Naive thymus-derived CD4-positive, alpha-beta T cell (primary cell): ENCODE results near the gene DEPDC5. TPM values are rescaled to one million over a fixed set of nuclear protein-coding genes. Genes with fewer than 3 reads are reported as not detected.

Source experiments
- ATAC-seq: fragments of 150-1000 bp; cut with Tn5 transposase; 2 replicates; pipeline ENCODE4 v1.10.0; 2021; ENCODE audit warnings: mild to moderate bottlenecking, moderate library complexity
- CTCF ChIA-PET: fragments of 350-600 bp; sonication (Branson Sonifier 250); formaldehyde crosslinking; loops from one replicate; lab custom pipeline; 2021; ENCODE audit warnings: antibody characterized with exemption; lab: Charles Lee
- POLR2A ChIA-PET: fragments of 350-600 bp; sonication (Branson Sonifier 250); formaldehyde crosslinking; loops from one replicate; lab custom pipeline; 2021; ENCODE audit warnings: antibody characterized with exemption, inconsistent platforms; lab: Charles Lee
- DNase-seq, 9 donors: peaks; one replicate each; pipeline versions ENCODE4 v3.0.0 to v3.0.0-alpha.2; 2020 to 2022; ENCODE audit warnings: mixed read lengths in 1 of 9
- H3K27ac ChIP-seq: one replicate; pipeline ENCODE4 v1.7.0; 2013; ENCODE audit warnings: mild to moderate bottlenecking, low read depth, low read length, moderate library complexity
- H3K27me3 ChIP-seq, 2 donors: one replicate each; pipeline ENCODE4 v1.7.0; 2013; ENCODE audit warnings: low read length in 2 of 2, mild to moderate bottlenecking in 2 of 2, moderate library complexity in 2 of 2; ENCODE audit not compliant: control insufficient read depth in 2 of 2, insufficient read depth in 2 of 2
- H3K36me3 ChIP-seq, 3 experiments: 1 replicate in 2 of 3; 2 replicates in 1 of 3; pipeline ENCODE4 v1.7.0; 2013; ENCODE audit warnings: low read length in 3 of 3, mild to moderate bottlenecking in 3 of 3, moderate library complexity in 1 of 3; ENCODE audit not compliant: insufficient read depth in 3 of 3, control insufficient read depth in 2 of 3
- H3K4me1 ChIP-seq, 2 donors: one replicate each; pipeline ENCODE4 v1.7.0; 2013; ENCODE audit warnings: low read length in 2 of 2, mild to moderate bottlenecking in 2 of 2, moderate library complexity in 1 of 2; ENCODE audit not compliant: control insufficient read depth in 2 of 2, insufficient read depth in 2 of 2
- H3K4me3 ChIP-seq: 2 replicates; pipeline ENCODE4 v1.7.0; 2013; ENCODE audit warnings: mild to moderate bottlenecking, low read length
- H3K9me3 ChIP-seq, 3 experiments: 1 replicate in 2 of 3; 2 replicates in 1 of 3; pipeline ENCODE4 v1.7.0; 2013; ENCODE audit warnings: low read length in 3 of 3; ENCODE audit not compliant: control insufficient read depth in 2 of 3
- H3K27ac Mint-ChIP-seq, 9 donors: one replicate each; pipeline ENCODE4 v1.8.0; 2020 to 2022; ENCODE audit warnings: mixed read lengths in 9 of 9, mild to moderate bottlenecking in 8 of 9, moderate library complexity in 5 of 9, inconsistent platforms in 2 of 9
- H3K27me3 Mint-ChIP-seq, 5 donors: one replicate each; pipeline ENCODE4 v1.8.0; 2021 to 2022; ENCODE audit warnings: mixed read lengths in 5 of 5, mild to moderate bottlenecking in 1 of 5
- H3K36me3 Mint-ChIP-seq, 5 donors: one replicate each; pipeline ENCODE4 v1.8.0; 2020 to 2022; ENCODE audit warnings: mixed read lengths in 5 of 5, mild to moderate bottlenecking in 3 of 5, inconsistent platforms in 1 of 5
- H3K4me1 Mint-ChIP-seq, 7 donors: one replicate each; pipeline ENCODE4 v1.8.0; 2020 to 2022; ENCODE audit warnings: mixed read lengths in 7 of 7, mild to moderate bottlenecking in 3 of 7, inconsistent platforms in 1 of 7
- H3K4me3 Mint-ChIP-seq, 10 donors: one replicate each; pipeline ENCODE4 v1.8.0; 2020 to 2022; ENCODE audit warnings: mild to moderate bottlenecking in 10 of 10, mixed read lengths in 10 of 10, moderate library complexity in 6 of 10, inconsistent platforms in 2 of 10
- H3K9me3 Mint-ChIP-seq, 11 donors: one replicate each; pipeline ENCODE4 v1.8.0; 2020 to 2022; ENCODE audit warnings: mixed read lengths in 11 of 11, mild to moderate bottlenecking in 4 of 11, inconsistent platforms in 1 of 11, moderate library complexity in 1 of 11
- intact Hi-C, 2 donors: fragments of 100-400 bp; cut with micrococcal nuclease; formaldehyde crosslinking; loops; one replicate each; pipeline ENCODE4 v1.15.1; 2023
- polyA plus RNA-seq, 2 donors: library from polyadenylated mRNA; unstranded; fragments of 300-500 nt; fragmentation: Illumina TruSeq; gene quantifications; one replicate each; pipeline ENCODE4 v1.2.3, GENCODE V29; 2021
- total RNA-seq, 6 experiments: library from RNA in 5 of 6; stranded (reverse) in 5 of 6; gene quantifications; 1 replicate in 5 of 6; 2 replicates in 1 of 6; pipeline ENCODE4 v1.2.3 and lab custom pipeline; 2021 to 2026

DEPDC5 gene
- total and polyA plus RNA-seq, 7 experiments from 2014 or later, result 5.7 to 54.1 (median 43.8) TPM

GRCh38 chr22:31822523-31822922 is 68.7 kb downstream of the DEPDC5 start:
- ATAC-seq (no peak), DNase-seq (no peak)
- H3K4me1 Mint-ChIP-seq, result peaks cover 0 to 9% (median 0%) of the 10 kb centered on the region in 7 donors
- Histone ChIP-seq H3K27ac (no peak overlapping the region), H3K9me3 (no peaks in the 10 kb centered on the region), H3K4me3 (no peak overlapping the region), H3K4me1 (no peaks in the 10 kb centered on the region), H3K27me3 (no peaks in the 10 kb centered on the region), H3K36me3 (peaks cover 12 to 79% (median 28%) of the 10 kb centered on the region in 3 experiments)
- no peak overlapping the region for H3K4me3 Mint-ChIP-seq
- no peaks in the 10 kb centered on the region for H3K9me3 Mint-ChIP-seq
- peaks cover 22 to 64% (median 43%) of the 10 kb centered on the region in 5 donors for H3K36me3 Mint-ChIP-seq
- CTCF ChIA-PET, result no interaction called here
- no peaks in the 10 kb centered on the region for H3K27me3 Mint-ChIP-seq
- intact Hi-C loops, result no loop called here
- no peak overlapping the region for H3K27ac Mint-ChIP-seq
- POLR2A ChIA-PET, result no interaction called here

DNA sequence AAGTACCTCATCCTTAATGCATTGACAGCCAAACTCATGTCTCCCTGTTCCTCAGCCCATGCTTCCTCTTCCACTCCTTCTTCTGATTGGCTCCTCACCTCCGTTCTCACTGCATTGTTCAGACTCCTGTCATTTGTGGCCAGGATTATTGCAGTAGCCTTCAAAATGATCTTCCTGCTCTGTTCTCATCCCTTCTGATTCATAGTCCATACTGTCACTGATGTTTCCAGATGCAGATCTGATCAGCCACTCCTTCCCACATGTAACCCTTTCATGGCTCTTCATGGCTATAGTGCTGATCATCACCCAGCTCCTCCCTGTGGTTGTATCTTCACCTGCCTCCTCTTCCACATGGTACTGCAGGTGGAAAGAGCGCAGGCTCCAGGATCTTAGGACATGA is 71.7 kb downstream of the DEPDC5 start:
- Mint-ChIP-seq H3K4me1 (peaks cover 0 to 18% (median 0%) of the 10 kb centered on the region in 7 donors), H3K4me3 (no peak overlapping the region), H3K27ac (peak overlapping the region in 3 of 9 donors; percentile 32 to 58 (median 45)), H3K36me3 (peaks cover 18 to 59% (median 42%) of the 10 kb centered on the region in 5 donors), H3K27me3 (no peaks in the 10 kb centered on the region), H3K9me3 (peaks cover 0 to 1% (median 0%) of the 10 kb centered on the region in 11 donors)
- DNase-seq (no peak), ATAC-seq (no peak)
- Histone ChIP-seq H3K27ac (no peak overlapping the region), H3K9me3 (no peaks in the 10 kb centered on the region), H3K4me1 (no peaks in the 10 kb centered on the region), H3K36me3 (peaks cover 0 to 67% (median 20%) of the 10 kb centered on the region in 3 experiments), H3K27me3 (no peaks in the 10 kb centered on the region), H3K4me3 (no peak overlapping the region)
- ChIA-PET CTCF (interaction anchor here (0.7 kb wide), 1 partner anchor 125 kb away, joined by 3 read pairs; no protein-coding TSS in a partner anchor), POLR2A (interaction anchor here (0.6 to 0.7 kb wide), 2 partner anchors 20 to 464 kb away, joined by 3 to 4 read pairs; no protein-coding TSS in a partner anchor)
- intact Hi-C loops, result no loop called here

- Mint-ChIP-seq H3K9me3 (peaks cover 0 to 1% (median 0%) of the 10 kb centered on the region in 11 donors), H3K4me1 (peaks cover 0 to 25% (median 0%) of the 10 kb centered on the region in 7 donors), H3K27me3 (no peaks in the 10 kb centered on the region), H3K36me3 (peaks cover 9 to 50% (median 35%) of the 10 kb centered on the region in 5 donors), H3K27ac (peak overlapping the region in 1 of 9 donors; percentile 63), H3K4me3 (no peak overlapping the region)
- no peak overlapping the region for H3K4me3 ChIP-seq
- ChIA-PET POLR2A (no interaction called here), CTCF (interaction anchor here (0.6 kb wide), 1 partner anchor 155 kb away, joined by 4 read pairs; no protein-coding TSS in a partner anchor)
- H3K9me3 ChIP-seq, result no peaks in the 10 kb centered on the region
- no peak for DNase-seq
- no peaks in the 10 kb centered on the region for H3K27me3 ChIP-seq
- no peak overlapping the region for H3K27ac ChIP-seq
- intact Hi-C loops, result no loop called here
- no peak for ATAC-seq
- H3K36me3 ChIP-seq, result peaks cover 0 to 57% (median 15%) of the 10 kb centered on the region in 3 experiments
- no peaks in the 10 kb centered on the region for H3K4me1 ChIP-seq
These were observed 72.6 kb downstream of the DEPDC5 start for GRCh38 chr22:31826443-31826842.

DNA sequence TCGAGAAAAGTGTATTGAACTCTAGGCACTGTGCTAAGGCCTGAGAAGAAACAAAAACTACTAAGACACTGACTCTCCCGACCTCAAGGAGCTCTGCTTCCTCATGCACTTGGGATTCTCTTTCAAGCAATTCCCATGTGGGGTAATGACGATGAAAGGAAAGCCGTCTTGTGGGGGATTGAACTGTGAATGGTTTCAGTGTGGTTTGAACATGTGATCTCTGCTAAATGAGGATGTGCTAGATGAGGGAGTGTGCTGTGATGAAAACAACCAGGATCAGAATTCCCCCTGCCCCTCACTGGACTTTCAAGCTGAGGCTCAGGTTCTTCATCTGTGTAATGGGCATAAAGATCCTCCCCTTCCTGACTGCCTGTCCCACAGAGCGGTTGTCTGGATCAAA is 74.9 kb downstream of the DEPDC5 start:
- Histone ChIP-seq H3K9me3 (no peaks in the 10 kb centered on the region), H3K4me1 (no peaks in the 10 kb centered on the region), H3K36me3 (peaks cover 0 to 41% (median 0%) of the 10 kb centered on the region in 3 experiments), H3K27ac (no peak overlapping the region), H3K4me3 (no peak overlapping the region), H3K27me3 (no peaks in the 10 kb centered on the region)
- Mint-ChIP-seq H3K9me3 (peaks cover 0 to 1% (median 0%) of the 10 kb centered on the region in 11 donors), H3K4me1 (peaks cover 0 to 28% (median 0%) of the 10 kb centered on the region in 7 donors), H3K36me3 (peaks cover 12 to 47% (median 34%) of the 10 kb centered on the region in 5 donors), H3K4me3 (no peak overlapping the region), H3K27me3 (no peaks in the 10 kb centered on the region), H3K27ac (no peak overlapping the region)
- ChIA-PET POLR2A (no interaction called here), CTCF (no interaction called here)
- ATAC-seq, result no peak
- DNase-seq, result no peak
- intact Hi-C loops, result no loop called here

DNA sequence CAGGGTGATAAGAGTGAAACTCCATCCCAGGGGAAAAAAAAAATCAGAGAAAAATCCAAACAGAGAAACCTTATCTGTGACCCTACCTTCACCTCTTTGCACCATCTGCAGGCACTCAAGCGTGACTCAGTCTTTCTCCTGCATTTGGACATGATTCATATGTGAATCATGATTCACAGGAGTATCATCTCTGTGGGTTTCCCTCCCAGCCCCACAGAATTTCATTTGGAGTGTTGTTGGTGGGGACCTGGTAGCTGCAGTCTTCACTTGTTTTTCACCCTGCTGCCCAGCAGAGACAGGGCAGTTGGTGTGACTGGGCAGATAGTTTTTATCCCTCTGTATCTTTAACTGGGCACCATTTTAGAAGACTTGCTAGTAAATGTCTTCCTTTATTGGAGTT is 75.7 kb downstream of the DEPDC5 start:
- no peak overlapping the region for H3K27ac ChIP-seq
- intact Hi-C loops, result no loop called here
- Mint-ChIP-seq H3K27ac (peak overlapping the region in 1 of 9 donors; percentile 84), H3K36me3 (peaks cover 12 to 49% (median 34%) of the 10 kb centered on the region in 5 donors), H3K4me3 (peak overlapping the region in 1 of 10 donors; percentile 24), H3K27me3 (no peaks in the 10 kb centered on the region), H3K4me1 (peaks cover 0 to 28% (median 0%) of the 10 kb centered on the region in 7 donors), H3K9me3 (peaks cover 0 to 1% (median 0%) of the 10 kb centered on the region in 11 donors)
- H3K27me3 ChIP-seq, result no peaks in the 10 kb centered on the region
- H3K36me3 ChIP-seq, result peaks cover 0 to 42% (median 0%) of the 10 kb centered on the region in 3 experiments
- H3K4me1 ChIP-seq, result no peaks in the 10 kb centered on the region
- DNase-seq, result peak in 1 of 9 donors; percentile 52
- no peaks in the 10 kb centered on the region for H3K9me3 ChIP-seq
- ChIA-PET POLR2A (no interaction called here), CTCF (no interaction called here)
- ATAC-seq, result no peak
- no peak overlapping the region for H3K4me3 ChIP-seq

- Mint-ChIP-seq H3K27me3 (no peaks in the 10 kb centered on the region), H3K4me1 (peaks cover 0 to 28% (median 0%) of the 10 kb centered on the region in 7 donors), H3K27ac (no peak overlapping the region), H3K9me3 (peaks cover 0 to 1% (median 0%) of the 10 kb centered on the region in 11 donors), H3K36me3 (peaks cover 12 to 52% (median 33%) of the 10 kb centered on the region in 5 donors), H3K4me3 (no peak overlapping the region)
- no peak overlapping the region for H3K4me3 ChIP-seq
- no peaks in the 10 kb centered on the region for H3K4me1 ChIP-seq
- ATAC-seq (no peak), DNase-seq (no peak)
- ChIA-PET CTCF (no interaction called here), POLR2A (no interaction called here)
- H3K27ac ChIP-seq, result no peak overlapping the region
- intact Hi-C loops, result loop anchor here in 1 of 2 donors (10.0 kb wide), 1 partner anchor 114 kb away; the partner anchor contains the start of gene YWHAH
- no peaks in the 10 kb centered on the region for H3K27me3 ChIP-seq
- no peaks in the 10 kb centered on the region for H3K9me3 ChIP-seq
- H3K36me3 ChIP-seq, result peaks cover 0 to 49% (median 6%) of the 10 kb centered on the region in 3 experiments
These were observed 76.9 kb downstream of the DEPDC5 start for GRCh38 chr22:31830721-31831070.

GRCh38 chr22:31833930-31834329 is 80.1 kb downstream of the DEPDC5 start:
- ChIA-PET POLR2A (no interaction called here), CTCF (no interaction called here)
- no peak overlapping the region for H3K27ac Mint-ChIP-seq

More at GRCh38 chr22:31833930-31834329, 80.1 kb downstream of the DEPDC5 start:
- Mint-ChIP-seq H3K4me3 (no peak overlapping the region), H3K27me3 (no peaks in the 10 kb centered on the region), H3K36me3 (peaks cover 16 to 59% (median 17%) of the 10 kb centered on the region in 5 donors), H3K4me1 (peaks cover 0 to 23% (median 0%) of the 10 kb centered on the region in 7 donors), H3K9me3 (no peaks in the 10 kb centered on the region)
- no peak for DNase-seq
- intact Hi-C loops, result loop anchor here in 1 of 2 donors (10.0 kb wide), 1 partner anchor 111 kb away; the partner anchor contains the start of gene YWHAH
- Histone ChIP-seq H3K9me3 (no peaks in the 10 kb centered on the region), H3K4me3 (no peak overlapping the region), H3K27me3 (no peaks in the 10 kb centered on the region), H3K4me1 (no peaks in the 10 kb centered on the region), H3K27ac (no peak overlapping the region), H3K36me3 (peaks cover 6 to 48% (median 6%) of the 10 kb centered on the region in 3 experiments)
- ATAC-seq, result no peak
